ENCODE results near the gene GLS2.
"Not testable (repeated sequence)": the region's sequence is repeated elsewhere in the genome, so short reads cannot be mapped to it uniquely, and the experiment has no call there.

The GLS2 gene

DNA sequence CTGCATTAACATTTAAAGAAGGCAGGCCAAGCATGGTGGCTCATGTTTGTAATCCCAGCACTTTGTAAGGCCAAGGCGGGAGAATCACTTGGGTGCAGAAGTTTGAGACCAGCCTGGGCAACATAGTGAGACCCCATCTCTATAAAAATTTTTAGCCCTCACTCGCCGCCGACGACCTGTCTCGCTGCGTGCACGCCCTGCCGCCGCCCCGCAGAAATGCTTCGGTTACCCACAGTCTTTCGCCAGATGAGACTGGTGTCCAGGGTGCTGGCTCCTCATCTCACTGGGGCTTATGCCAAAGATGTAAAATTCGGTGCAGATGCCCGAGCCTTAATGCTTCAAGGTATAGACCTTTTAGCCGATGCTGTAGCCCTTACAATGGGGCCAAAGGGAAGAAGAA, 22.8 kb upstream of the GLS2 start:
- Histone ChIP-seq H3K9ac (no peak overlapping the region), H3K4me2 (ENCODE audit: low read length) (no peak overlapping the region), H2AFZ (no peak overlapping the region), H3K27ac (no peak overlapping the region), H3K4me1 (no peaks in the 10 kb centered on the region), H3K79me2 (no peaks in the 10 kb centered on the region), H3K36me3 (ENCODE audit: control insufficient read depth, insufficient read depth, low read length) (no peaks in the 10 kb centered on the region), H3K9me3 (ENCODE audit: control insufficient read depth, low read length) (no peaks in the 10 kb centered on the region), H3K27me3 (ENCODE audit: control insufficient read depth, insufficient read depth, low read length) (no peaks in the 10 kb centered on the region), H3K4me3 (ENCODE audit: low read depth, low read length) (no peak overlapping the region)
- TF ChIP-seq, protein P1, sequence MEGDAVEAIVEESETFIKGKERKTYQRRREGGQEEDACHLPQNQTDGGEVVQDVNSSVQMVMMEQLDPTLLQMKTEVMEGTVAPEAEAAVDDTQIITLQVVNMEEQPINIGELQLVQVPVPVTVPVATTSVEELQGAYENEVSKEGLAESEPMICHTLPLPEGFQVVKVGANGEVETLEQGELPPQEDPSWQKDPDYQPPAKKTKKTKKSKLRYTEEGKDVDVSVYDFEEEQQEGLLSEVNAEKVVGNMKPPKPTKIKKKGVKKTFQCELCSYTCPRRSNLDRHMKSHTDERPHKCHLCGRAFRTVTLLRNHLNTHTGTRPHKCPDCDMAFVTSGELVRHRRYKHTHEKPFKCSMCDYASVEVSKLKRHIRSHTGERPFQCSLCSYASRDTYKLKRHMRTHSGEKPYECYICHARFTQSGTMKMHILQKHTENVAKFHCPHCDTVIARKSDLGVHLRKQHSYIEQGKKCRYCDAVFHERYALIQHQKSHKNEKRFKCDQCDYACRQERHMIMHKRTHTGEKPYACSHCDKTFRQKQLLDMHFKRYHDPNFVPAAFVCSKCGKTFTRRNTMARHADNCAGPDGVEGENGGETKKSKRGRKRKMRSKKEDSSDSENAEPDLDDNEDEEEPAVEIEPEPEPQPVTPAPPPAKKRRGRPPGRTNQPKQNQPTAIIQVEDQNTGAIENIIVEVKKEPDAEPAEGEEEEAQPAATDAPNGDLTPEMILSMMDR (IDR thresholded peaks at IDR 0.05): no peak

GRCh38 chr12:56499879-56500278, 11.9 kb upstream of the GLS2 start:
- not testable (repeated sequence) for H3K9me3 ChIP-seq (ENCODE audit: control insufficient read depth, low read length); H3K36me3 ChIP-seq (ENCODE audit: control insufficient read depth, insufficient read depth, low read length); H3K4me3 ChIP-seq (ENCODE audit: low read depth, low read length); H3K27me3 ChIP-seq (ENCODE audit: control insufficient read depth, insufficient read depth, low read length); H3K4me1 ChIP-seq; H2AFZ ChIP-seq; H3K9ac ChIP-seq; H3K27ac ChIP-seq; H3K4me2 ChIP-seq (ENCODE audit: low read length); H3K79me2 ChIP-seq

DNA sequence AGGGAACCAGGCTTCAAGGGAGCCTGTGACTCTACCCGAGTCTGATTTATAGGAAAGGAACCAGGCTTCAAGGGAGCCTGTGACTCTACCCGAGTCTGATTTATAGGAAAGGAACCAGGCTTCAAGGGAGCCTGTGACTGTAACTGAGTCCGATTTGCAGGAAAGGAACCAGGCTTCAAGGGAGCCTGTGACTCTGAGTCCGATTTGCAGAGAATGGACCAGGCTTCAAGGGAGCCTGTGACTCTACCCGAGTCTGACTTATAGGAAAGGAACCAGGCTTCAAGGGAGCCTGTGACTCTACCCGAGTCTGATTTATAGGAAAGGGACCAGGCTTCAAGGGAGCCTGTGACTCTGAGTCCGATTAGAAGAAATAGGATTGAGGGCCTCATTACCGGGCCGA, 11.5 kb upstream of the GLS2 start:
- H3K27me3 ChIP-seq (ENCODE audit: control insufficient read depth, insufficient read depth, low read length); H2AFZ ChIP-seq; H3K9ac ChIP-seq; H3K79me2 ChIP-seq; H3K4me1 ChIP-seq; H3K36me3 ChIP-seq (ENCODE audit: control insufficient read depth, insufficient read depth, low read length); H3K4me3 ChIP-seq (ENCODE audit: low read depth, low read length); H3K27ac ChIP-seq; H3K9me3 ChIP-seq (ENCODE audit: control insufficient read depth, low read length); H3K4me2 ChIP-seq (ENCODE audit: low read length): not testable (repeated sequence)

GRCh38 chr12:56498126-56498902, 10.4 kb upstream of the GLS2 start:
- not testable (repeated sequence) for H3K36me3 ChIP-seq (ENCODE audit: control insufficient read depth, insufficient read depth, low read length); H3K79me2 ChIP-seq; H3K4me1 ChIP-seq; H2AFZ ChIP-seq; H3K4me2 ChIP-seq (ENCODE audit: low read length); H3K9ac ChIP-seq; H3K27ac ChIP-seq; H3K9me3 ChIP-seq (ENCODE audit: control insufficient read depth, low read length); H3K27me3 ChIP-seq (ENCODE audit: control insufficient read depth, insufficient read depth, low read length); H3K4me3 ChIP-seq (ENCODE audit: low read depth, low read length)

GRCh38 chr12:56496704-56497103, 8.7 kb upstream of the GLS2 start:
- not testable (repeated sequence) for H3K9me3 ChIP-seq (ENCODE audit: control insufficient read depth, low read length); H3K27me3 ChIP-seq (ENCODE audit: control insufficient read depth, insufficient read depth, low read length); H3K4me1 ChIP-seq; H3K9ac ChIP-seq; H3K79me2 ChIP-seq; H3K27ac ChIP-seq; H3K4me2 ChIP-seq (ENCODE audit: low read length); H3K4me3 ChIP-seq (ENCODE audit: low read depth, low read length); H3K36me3 ChIP-seq (ENCODE audit: control insufficient read depth, insufficient read depth, low read length); H2AFZ ChIP-seq
- TF ChIP-seq, protein P1 (IDR thresholded peaks at IDR 0.05): peak; percentile 38

DNA sequence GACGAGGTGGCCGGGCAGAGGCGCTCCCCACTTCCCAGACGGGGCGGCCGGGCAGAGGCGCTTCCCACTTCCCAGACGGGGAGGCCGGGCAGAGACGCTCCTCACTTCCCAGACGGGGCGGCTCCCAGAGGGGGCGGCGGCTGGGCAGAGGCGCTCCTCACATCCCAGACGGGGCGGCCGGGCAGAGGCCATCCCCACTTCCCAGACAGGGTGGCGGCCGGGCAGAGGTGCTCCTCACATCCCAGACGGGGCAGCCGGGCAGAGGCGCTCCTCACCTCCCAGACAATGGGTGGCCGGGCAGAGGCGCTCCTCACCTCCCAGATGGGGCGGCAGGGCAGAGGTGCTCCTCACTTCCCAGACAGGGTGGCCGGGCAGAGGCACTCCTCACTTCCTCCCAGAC, 6.5 kb upstream of the GLS2 start:
- H3K79me2 ChIP-seq; H3K27ac ChIP-seq; H3K4me2 ChIP-seq (ENCODE audit: low read length); H3K4me3 ChIP-seq (ENCODE audit: low read depth, low read length); H3K9me3 ChIP-seq (ENCODE audit: control insufficient read depth, low read length); H3K9ac ChIP-seq; H2AFZ ChIP-seq; H3K27me3 ChIP-seq (ENCODE audit: control insufficient read depth, insufficient read depth, low read length); H3K4me1 ChIP-seq; H3K36me3 ChIP-seq (ENCODE audit: control insufficient read depth, insufficient read depth, low read length): not testable (repeated sequence)

- not testable (repeated sequence) for H3K4me1 ChIP-seq; H3K27ac ChIP-seq; H3K27me3 ChIP-seq (ENCODE audit: control insufficient read depth, insufficient read depth, low read length); H3K4me3 ChIP-seq (ENCODE audit: low read depth, low read length); H3K36me3 ChIP-seq (ENCODE audit: control insufficient read depth, insufficient read depth, low read length); H3K4me2 ChIP-seq (ENCODE audit: low read length); H3K9ac ChIP-seq; H3K9me3 ChIP-seq (ENCODE audit: control insufficient read depth, low read length); H3K79me2 ChIP-seq; H2AFZ ChIP-seq
Measured at GRCh38 chr12:56494106-56494415, 6.1 kb upstream of the GLS2 start.

- H3K4me2 ChIP-seq (ENCODE audit: low read length); H3K79me2 ChIP-seq; H3K36me3 ChIP-seq (ENCODE audit: control insufficient read depth, insufficient read depth, low read length); H3K4me3 ChIP-seq (ENCODE audit: low read depth, low read length); H3K27ac ChIP-seq; H3K27me3 ChIP-seq (ENCODE audit: control insufficient read depth, insufficient read depth, low read length); H3K4me1 ChIP-seq; H3K9ac ChIP-seq; H2AFZ ChIP-seq; H3K9me3 ChIP-seq (ENCODE audit: control insufficient read depth, low read length): not testable (repeated sequence)
Measured at GRCh38 chr12:56493409-56494105, 5.6 kb upstream of the GLS2 start.

Data from parathyroid adenoma (tissue), 2 donors.